Thyroid gland (tissue), 4 donors: ENCODE data around the gene CNBD2.

Source experiments
- POLR2A ChIP-seq, 2 donors: fragments of 450-650 bp; IDR thresholded peaks; one replicate each; pipeline ENCODE4 v1.6.1; 2017; ENCODE audit warnings: antibody characterized with exemption in 2 of 2, mild to moderate bottlenecking in 2 of 2, moderate library complexity in 1 of 2
- TF ChIP-seq, protein P1 (sequence below), 6 experiments: fragments of 200-600 bp in 3 of 6; fragments of 450-650 bp in 3 of 6; sonication (generic) in 3 of 6; IDR thresholded peaks; one replicate each; pipeline ENCODE4 v1.5.1; 2016 to 2019; ENCODE audit warnings: antibody characterized with exemption in 6 of 6, mild to moderate bottlenecking in 2 of 6, inconsistent platforms in 1 of 6, moderate library complexity in 1 of 6

DNA sequence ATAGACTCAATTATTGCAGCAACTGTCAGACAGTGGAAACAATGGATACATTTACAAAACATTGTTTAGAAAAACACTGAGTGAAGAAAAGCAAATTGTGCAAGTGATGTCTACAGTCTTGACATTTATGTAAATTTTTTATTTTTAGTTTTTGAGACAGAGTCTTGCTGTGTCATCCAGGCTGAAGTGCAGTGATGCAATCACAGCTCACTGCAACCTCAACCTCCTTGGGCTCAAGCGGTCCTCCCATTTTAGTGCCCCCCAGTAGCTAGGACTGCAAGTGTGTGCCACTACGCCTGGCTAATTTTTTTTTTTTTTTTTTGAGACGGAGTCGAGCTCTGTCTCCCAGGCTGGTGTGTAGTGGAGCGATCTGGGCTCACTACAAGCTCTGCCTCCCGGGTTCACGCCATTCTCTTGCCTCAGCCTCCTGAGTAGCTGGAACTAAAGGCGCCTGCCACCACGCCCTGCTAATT lies 9.7 kb downstream of the CNBD2 start:
- TF ChIP-seq, protein P1, sequence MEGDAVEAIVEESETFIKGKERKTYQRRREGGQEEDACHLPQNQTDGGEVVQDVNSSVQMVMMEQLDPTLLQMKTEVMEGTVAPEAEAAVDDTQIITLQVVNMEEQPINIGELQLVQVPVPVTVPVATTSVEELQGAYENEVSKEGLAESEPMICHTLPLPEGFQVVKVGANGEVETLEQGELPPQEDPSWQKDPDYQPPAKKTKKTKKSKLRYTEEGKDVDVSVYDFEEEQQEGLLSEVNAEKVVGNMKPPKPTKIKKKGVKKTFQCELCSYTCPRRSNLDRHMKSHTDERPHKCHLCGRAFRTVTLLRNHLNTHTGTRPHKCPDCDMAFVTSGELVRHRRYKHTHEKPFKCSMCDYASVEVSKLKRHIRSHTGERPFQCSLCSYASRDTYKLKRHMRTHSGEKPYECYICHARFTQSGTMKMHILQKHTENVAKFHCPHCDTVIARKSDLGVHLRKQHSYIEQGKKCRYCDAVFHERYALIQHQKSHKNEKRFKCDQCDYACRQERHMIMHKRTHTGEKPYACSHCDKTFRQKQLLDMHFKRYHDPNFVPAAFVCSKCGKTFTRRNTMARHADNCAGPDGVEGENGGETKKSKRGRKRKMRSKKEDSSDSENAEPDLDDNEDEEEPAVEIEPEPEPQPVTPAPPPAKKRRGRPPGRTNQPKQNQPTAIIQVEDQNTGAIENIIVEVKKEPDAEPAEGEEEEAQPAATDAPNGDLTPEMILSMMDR (IDR thresholded peaks at IDR 0.05), result no peak
- TF ChIP-seq POLR2A (IDR thresholded peaks at IDR 0.05), result no peak
